A549 (cell line): ENCODE measurements around the gene RGS14.

Experiments
- ELK1 ChIP-seq: fragments of 150-350 bp; IDR thresholded peaks from 2 replicates; pipeline ENCODE4 v1.6.1; 2014; ENCODE audit warnings: low read depth, mild to moderate bottlenecking, low read length
- JUNB ChIP-seq: fragments of >200 bp; sonication (Bioruptor Twin); formaldehyde crosslinking; IDR thresholded peaks from 2 replicates; pipeline ENCODE4 v1.6.1; 2016
- TF ChIP-seq, protein P1 (sequence below): IDR thresholded peaks from 2 replicates; pipeline ENCODE4 v1.6.1; 2012; ENCODE audit warnings: low read depth, borderline replicate concordance

GRCh38 chr5:177314376-177315342 lies 43.1 kb upstream of the RGS14 start:
- TF ChIP-seq, protein P1, sequence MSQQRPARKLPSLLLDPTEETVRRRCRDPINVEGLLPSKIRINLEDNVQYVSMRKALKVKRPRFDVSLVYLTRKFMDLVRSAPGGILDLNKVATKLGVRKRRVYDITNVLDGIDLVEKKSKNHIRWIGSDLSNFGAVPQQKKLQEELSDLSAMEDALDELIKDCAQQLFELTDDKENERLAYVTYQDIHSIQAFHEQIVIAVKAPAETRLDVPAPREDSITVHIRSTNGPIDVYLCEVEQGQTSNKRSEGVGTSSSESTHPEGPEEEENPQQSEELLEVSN: no peak
- TF ChIP-seq ELK1 (no peak), JUNB (no peak)
